Breast epithelium (tissue), 3 donors: ENCODE data around the gene WARS2.

Experiments used
- POLR2A ChIP-seq: fragments of 450-650 bp; IDR thresholded peaks from one replicate; pipeline ENCODE4 v1.6.1; 2016; ENCODE audit warnings: antibody characterized with exemption, mild to moderate bottlenecking, moderate library complexity
- POLR2AphosphoS5 ChIP-seq, 3 donors: sonication (generic); formaldehyde crosslinking; IDR thresholded peaks; one replicate each; pipeline ENCODE4 v1.6.1; 2017; ENCODE audit warnings: antibody characterized with exemption in 3 of 3

- TF ChIP-seq POLR2AphosphoS5 (IDR thresholded peaks at IDR 0.05) (no peak), POLR2A (no peak)
These were observed 69.1 kb downstream of the WARS2 start for GRCh38 chr1:119071321-119071720.
